Nephron (organoid): Measurements from ENCODE around the gene SLC36A3.

Source experiments
- H3K27ac Mint-ChIP-seq, 3 experiments: 2 replicates each; pipeline ENCODE4 v1.8.0; 2020; ENCODE audit warnings: mixed read lengths in 3 of 3, mild to moderate bottlenecking in 2 of 3, moderate library complexity in 1 of 3
- H3K27me3 Mint-ChIP-seq: 2 replicates; pipeline ENCODE4 v1.8.0; 2021; ENCODE audit warnings: low read depth, mild to moderate bottlenecking, moderate library complexity, mixed read lengths
- H3K36me3 Mint-ChIP-seq: 2 replicates; pipeline ENCODE4 v1.8.0; 2020; ENCODE audit warnings: low read depth, mixed read lengths
- H3K4me1 Mint-ChIP-seq: 2 replicates; pipeline ENCODE4 v1.8.0; 2020; ENCODE audit warnings: mixed read lengths
- H3K4me3 Mint-ChIP-seq, 3 experiments: 2 replicates each; pipeline ENCODE4 v1.8.0; 2020; ENCODE audit warnings: mild to moderate bottlenecking in 3 of 3, mixed read lengths in 3 of 3, moderate library complexity in 2 of 3
- H3K9me3 Mint-ChIP-seq: 2 replicates; pipeline ENCODE4 v1.8.0; 2020; ENCODE audit warnings: mixed read lengths
- TF ChIP-seq, protein P1 (sequence below), 3 experiments: fragments of 200-600 bp; sonication (generic); IDR thresholded peaks; one replicate each; pipeline ENCODE4 v1.5.0; 2021; ENCODE audit warnings: antibody characterized with exemption in 3 of 3; ENCODE audit not compliant: unreplicated experiment in 3 of 3

Gene SLC36A3

DNA sequence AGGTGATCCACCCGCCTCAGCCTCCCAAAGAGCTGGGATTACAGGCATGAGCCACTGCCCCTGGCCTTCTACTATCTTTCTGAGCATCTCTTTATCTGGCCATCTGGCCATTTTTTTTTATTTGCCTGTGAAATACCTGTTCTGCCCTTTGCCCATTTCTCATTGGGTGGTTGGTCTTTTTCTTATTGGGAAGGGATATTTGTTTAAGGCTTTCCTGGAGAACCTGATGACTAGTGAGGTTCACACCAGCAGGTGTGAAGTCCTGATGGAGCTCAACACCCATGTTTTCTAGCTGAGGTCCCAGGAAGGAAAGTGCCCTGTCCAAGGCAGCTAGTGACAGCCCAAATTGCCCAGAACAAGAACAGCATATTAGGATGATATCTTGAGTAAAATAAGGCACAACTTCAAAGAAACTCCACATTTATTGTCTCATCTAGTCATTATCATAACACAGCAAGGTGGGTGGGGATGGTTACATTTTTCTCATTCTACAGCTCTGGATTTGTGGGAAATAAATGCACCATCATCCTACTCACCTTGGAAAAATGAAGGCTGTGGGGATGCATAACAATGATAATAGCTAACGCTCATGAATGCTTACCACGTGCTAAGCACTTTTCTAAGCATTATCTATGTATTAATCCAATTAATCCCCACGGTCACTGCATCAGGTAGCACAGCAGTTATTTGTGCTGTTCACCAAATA, 20.3 kb downstream of the SLC36A3 start:
- no peaks in the 10 kb centered on the region for H3K9me3 Mint-ChIP-seq
- no peak overlapping the region for H3K4me3 Mint-ChIP-seq
- no peak overlapping the region for H3K27ac Mint-ChIP-seq
- H3K36me3 Mint-ChIP-seq, result no peaks in the 10 kb centered on the region
- TF ChIP-seq, protein P1, sequence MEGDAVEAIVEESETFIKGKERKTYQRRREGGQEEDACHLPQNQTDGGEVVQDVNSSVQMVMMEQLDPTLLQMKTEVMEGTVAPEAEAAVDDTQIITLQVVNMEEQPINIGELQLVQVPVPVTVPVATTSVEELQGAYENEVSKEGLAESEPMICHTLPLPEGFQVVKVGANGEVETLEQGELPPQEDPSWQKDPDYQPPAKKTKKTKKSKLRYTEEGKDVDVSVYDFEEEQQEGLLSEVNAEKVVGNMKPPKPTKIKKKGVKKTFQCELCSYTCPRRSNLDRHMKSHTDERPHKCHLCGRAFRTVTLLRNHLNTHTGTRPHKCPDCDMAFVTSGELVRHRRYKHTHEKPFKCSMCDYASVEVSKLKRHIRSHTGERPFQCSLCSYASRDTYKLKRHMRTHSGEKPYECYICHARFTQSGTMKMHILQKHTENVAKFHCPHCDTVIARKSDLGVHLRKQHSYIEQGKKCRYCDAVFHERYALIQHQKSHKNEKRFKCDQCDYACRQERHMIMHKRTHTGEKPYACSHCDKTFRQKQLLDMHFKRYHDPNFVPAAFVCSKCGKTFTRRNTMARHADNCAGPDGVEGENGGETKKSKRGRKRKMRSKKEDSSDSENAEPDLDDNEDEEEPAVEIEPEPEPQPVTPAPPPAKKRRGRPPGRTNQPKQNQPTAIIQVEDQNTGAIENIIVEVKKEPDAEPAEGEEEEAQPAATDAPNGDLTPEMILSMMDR (IDR thresholded peaks at IDR 0.05; ENCODE audit: unreplicated experiment in 3 of 3), result no peak
- H3K4me1 Mint-ChIP-seq, result peaks cover 5% of the 10 kb centered on the region
- peaks cover 9% of the 10 kb centered on the region for H3K27me3 Mint-ChIP-seq

DNA sequence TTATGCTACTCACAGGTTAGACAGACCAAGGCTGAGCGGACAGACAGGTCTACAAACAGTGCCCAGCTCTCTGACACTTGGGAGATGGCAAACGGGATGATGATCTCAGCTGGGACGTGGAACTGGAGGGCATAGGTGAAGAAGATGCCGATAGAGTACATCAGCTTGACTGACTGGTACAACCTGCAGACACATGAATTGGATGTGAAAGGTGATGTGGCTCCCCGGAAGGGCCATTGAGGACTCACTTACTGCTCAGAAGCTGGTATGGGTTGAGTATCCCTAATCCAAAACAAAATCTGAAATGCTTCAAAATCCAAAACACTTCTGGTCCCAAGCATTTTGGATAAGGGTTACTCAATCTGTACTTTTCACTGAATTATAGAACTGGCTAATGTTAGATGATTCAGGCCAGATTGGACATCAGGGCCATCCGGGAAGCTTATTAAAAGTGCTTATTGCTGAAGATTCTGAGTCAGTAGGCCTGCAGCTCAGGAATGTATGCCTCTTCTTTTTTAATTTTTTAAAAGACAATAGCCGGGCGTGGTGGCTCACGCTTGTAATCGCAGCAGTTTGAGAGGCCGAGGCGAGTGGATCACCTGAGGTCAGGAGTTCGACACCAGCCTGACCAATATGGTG, 22.4 kb downstream of the SLC36A3 start:
- TF ChIP-seq, protein P1 (IDR thresholded peaks at IDR 0.05; ENCODE audit: unreplicated experiment in 3 of 3), result no peak

DNA sequence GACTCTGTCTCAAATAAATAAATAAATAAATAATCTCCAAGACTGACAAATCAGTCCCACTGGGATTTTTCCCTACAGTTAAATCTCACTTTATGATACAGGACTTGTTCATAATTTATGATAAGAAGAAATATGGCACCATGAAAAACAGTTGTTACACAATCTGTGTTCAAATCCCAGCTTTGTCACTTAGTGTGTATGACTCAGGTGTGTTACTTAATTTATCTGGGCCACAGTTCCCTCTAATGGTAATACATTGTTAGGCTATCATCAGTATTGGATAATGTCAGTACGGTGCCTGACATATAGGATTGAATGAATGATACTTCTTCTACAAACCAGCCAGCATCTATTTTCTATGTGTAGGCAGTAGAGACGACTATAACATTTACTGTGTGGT, 23.1 kb downstream of the SLC36A3 start:
- Mint-ChIP-seq H3K9me3 (no peaks in the 10 kb centered on the region), H3K27me3 (peaks cover 9% of the 10 kb centered on the region), H3K4me3 (no peak overlapping the region), H3K36me3 (no peaks in the 10 kb centered on the region), H3K4me1 (peaks cover 5% of the 10 kb centered on the region), H3K27ac (no peak overlapping the region)
- TF ChIP-seq, protein P1 (IDR thresholded peaks at IDR 0.05; ENCODE audit: unreplicated experiment in 3 of 3), result no peak

More for the DNA sequence above, 22.4 kb downstream of the SLC36A3 start:
- no peak overlapping the region for H3K4me3 Mint-ChIP-seq
- peaks cover 9% of the 10 kb centered on the region for H3K27me3 Mint-ChIP-seq
- no peak overlapping the region for H3K27ac Mint-ChIP-seq
- peaks cover 5% of the 10 kb centered on the region for H3K4me1 Mint-ChIP-seq
- no peaks in the 10 kb centered on the region for H3K9me3 Mint-ChIP-seq
- no peaks in the 10 kb centered on the region for H3K36me3 Mint-ChIP-seq

DNA sequence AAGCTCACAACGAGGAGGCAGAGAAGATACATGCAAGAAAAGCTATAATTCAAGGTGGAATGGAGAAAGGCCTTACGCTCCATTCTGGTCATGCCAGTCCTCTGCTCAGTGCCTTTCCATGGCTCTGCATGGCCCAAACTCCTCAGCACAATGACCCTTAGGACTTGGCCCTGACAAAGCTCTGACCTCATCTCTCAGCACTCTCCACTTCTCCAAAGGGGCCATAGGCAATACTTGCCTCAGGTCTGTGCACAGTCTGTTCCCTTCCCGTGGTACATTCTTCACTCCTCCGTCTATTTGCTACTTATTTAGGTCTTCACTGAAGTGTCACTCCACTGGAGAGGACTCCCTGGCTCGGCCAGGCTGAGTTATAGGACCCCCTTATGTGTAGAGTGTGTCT, 24.7 kb downstream of the SLC36A3 start:
- H3K27me3 Mint-ChIP-seq, result peaks cover 4% of the 10 kb centered on the region
- H3K27ac Mint-ChIP-seq, result no peak overlapping the region
- H3K9me3 Mint-ChIP-seq, result no peaks in the 10 kb centered on the region
- no peaks in the 10 kb centered on the region for H3K36me3 Mint-ChIP-seq
- H3K4me3 Mint-ChIP-seq, result no peak overlapping the region
- H3K4me1 Mint-ChIP-seq, result peaks cover 5% of the 10 kb centered on the region
- TF ChIP-seq, protein P1 (IDR thresholded peaks at IDR 0.05; ENCODE audit: unreplicated experiment in 3 of 3), result no peak

DNA sequence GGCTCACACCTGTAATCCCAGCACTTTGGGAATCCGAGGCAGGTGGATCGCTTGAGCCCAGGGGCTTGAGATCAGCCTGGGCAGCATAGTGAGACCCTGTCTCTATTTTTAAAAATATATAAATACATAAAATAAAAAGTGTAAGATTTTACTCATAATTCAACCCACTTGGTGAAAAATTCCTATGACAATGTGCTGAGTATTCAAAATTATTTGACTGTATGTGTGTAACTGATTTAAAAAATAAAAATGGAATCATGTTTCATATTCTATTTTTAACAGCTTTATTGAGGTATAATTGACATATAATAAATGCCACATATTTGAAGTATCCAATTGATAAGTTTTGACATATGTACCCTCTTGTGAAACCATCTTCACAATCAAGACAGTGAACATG, 27.8 kb downstream of the SLC36A3 start:
- TF ChIP-seq, protein P1 (IDR thresholded peaks at IDR 0.05; ENCODE audit: unreplicated experiment in 3 of 3), result no peak
- Mint-ChIP-seq H3K27me3 (peaks cover 4% of the 10 kb centered on the region), H3K4me3 (no peak overlapping the region), H3K4me1 (peaks cover 5% of the 10 kb centered on the region), H3K27ac (no peak overlapping the region), H3K9me3 (no peaks in the 10 kb centered on the region), H3K36me3 (no peaks in the 10 kb centered on the region)

DNA sequence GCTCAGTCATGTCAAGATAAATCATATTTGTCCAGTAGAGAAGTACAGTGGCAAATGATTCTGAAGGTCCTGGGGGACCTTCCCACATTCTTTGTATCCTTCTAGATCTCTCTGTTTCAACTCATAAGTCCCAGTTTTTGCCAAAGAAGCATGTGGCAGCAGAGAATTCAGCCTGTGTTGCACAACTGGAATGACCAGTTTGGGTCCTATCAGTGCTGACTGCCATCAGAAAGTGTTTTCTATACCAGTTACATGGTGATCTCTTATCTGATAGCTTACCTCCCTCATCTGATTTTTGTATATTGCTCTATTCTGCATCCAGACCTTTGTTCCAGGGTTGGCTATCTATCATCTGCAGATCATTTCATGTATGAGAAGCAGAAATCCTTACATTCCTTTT, 28.9 kb downstream of the SLC36A3 start:
- H3K9me3 Mint-ChIP-seq, result no peaks in the 10 kb centered on the region

More for the DNA sequence above, 28.9 kb downstream of the SLC36A3 start:
- TF ChIP-seq, protein P1 (IDR thresholded peaks at IDR 0.05; ENCODE audit: unreplicated experiment in 3 of 3), result no peak
- Mint-ChIP-seq H3K4me1 (peaks cover 1% of the 10 kb centered on the region), H3K27ac (no peak overlapping the region), H3K36me3 (no peaks in the 10 kb centered on the region), H3K4me3 (no peak overlapping the region), H3K27me3 (no peaks in the 10 kb centered on the region)
